ENCODE data around the gene SUN1.
"Not testable (repeated sequence)": the region's sequence is repeated elsewhere in the genome, so short reads cannot be mapped to it uniquely, and the experiment has no call there.

Gene SUN1

DNA sequence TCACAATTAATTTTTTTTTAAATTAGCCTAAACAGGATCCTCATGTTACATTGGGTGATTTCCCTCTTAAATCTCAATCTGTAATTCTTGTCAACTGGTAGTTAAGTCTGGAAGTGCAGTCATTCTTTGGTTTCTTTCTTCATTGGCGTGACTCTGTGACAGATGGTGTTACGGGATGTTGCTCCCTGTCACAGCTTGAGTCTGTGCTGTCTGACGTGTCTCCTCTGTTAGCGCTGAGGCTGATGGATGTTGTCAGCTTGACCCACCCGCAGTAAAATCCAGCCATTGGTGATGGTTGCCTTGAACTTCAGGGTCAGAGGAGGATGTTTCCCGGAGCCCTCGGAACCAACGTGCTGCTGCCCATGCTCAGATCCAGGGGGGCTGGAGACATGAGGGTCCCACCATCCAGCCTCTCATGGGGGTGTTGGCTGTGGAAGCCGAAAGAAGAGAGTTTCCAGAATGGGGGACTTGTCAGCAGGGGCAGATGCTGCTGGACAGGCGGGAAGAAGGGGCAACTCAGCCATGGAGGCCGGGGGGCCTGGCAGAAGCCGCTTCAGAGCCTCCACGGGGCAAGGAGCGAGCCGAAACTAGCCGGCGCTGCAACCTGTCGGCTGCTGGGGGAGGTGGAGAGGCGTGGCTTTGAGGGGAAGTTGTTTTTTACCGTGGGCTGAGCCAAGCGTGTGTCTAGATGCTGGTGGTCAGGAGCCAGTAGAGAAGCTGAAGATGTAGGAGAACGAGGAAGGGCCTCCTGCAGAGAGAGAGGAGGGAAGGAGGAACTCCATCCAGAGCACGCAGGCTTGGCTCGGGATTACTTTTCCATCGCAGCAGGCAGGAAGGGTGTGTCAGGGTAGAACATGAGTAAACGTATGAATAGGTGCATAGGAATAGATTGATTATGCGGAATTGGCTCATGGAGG, 3.5 kb downstream of the SUN1 start:
- DNase-seq, result no peak

DNA sequence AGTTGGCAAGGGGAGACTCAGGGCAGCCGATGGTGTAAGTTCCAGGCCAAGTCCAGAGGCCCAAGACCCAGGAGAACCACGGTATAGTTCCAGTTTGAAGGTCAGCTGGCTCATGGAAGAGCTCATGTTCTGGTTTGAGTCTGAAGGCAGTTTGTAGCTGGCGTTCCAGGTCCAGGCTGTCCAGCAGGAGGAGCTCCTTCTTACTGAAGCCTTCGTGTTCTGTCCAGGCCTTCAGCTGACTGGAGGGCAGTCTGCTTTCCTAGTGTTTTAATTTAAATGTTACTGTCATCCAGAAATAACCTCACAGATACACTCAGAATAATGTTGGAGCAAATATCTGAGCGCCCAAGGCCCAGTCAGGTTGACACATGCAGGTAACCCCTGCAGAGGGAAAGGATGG, 4.2 kb downstream of the SUN1 start:
- no peak for DNase-seq

DNA sequence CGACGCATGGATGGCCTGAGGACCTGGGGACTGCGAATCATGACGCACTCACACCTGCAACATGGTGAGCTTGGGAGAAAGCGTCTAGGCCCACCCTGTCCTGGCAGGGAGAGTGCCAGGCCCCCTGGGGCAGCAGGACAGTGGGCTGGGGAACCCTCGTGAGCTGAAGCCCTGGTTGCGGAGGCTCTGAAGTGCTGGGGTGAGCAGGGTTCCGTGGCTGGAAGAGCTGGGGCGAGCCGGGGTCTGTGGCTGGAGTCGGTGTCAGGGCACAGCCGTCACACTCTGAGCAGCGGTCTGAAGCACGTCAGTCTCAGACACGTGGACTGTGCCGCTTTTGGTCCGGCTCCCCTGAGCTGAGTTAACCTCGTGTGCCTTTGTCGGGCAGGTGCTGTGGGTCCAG, 4.7 kb downstream of the SUN1 start:
- no peak for DNase-seq

DNA sequence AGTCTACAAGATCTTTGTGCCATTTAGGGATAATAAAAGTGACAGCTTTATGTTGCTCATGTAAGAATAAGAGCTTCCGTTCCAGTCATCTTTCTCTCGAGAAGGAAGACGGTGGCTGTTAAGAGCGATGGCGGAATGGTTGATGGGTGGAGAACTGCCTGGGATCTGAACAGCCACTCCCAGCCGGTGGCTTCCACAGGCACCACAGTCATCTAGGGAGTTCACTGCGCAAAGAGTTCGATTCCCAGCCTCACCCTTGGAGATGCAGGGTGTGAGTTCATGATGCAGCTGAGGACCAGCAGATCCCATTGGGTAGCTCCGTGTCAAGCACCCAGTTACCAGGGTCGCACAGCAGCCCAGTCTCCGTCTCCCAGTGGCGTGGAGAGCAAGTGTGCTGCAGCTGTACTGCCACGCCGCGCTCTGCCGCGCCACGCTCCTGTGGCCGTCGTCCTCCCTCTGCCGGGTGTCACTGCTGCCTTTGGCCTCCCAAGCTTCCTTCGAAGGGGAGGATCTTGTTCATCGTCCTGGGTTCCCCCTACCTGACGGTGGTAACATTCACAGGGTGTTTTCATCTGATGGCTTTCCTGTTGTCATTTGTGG, 7.8 kb downstream of the SUN1 start:
- no peak for DNase-seq

DNA sequence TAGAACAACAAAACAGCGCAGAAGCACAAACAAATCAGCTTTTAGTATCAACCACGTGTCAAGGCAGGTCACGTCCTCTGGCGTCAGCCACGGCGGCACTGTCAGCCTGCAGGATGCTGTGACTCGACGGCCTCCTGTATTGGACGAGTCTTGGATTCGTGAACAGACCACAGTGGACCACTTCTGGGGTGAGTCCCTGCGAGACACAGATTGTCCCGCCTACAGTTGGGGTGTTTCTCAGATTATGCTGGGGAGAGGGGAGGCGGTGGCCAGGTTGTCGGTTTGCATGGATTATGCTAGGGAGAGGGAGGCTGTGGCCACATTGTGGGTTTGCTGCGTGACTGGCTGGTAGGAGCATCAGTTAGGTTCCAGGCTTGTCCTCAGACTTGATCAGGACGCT, 9.7 kb downstream of the SUN1 start:
- no peak for DNase-seq

DNA sequence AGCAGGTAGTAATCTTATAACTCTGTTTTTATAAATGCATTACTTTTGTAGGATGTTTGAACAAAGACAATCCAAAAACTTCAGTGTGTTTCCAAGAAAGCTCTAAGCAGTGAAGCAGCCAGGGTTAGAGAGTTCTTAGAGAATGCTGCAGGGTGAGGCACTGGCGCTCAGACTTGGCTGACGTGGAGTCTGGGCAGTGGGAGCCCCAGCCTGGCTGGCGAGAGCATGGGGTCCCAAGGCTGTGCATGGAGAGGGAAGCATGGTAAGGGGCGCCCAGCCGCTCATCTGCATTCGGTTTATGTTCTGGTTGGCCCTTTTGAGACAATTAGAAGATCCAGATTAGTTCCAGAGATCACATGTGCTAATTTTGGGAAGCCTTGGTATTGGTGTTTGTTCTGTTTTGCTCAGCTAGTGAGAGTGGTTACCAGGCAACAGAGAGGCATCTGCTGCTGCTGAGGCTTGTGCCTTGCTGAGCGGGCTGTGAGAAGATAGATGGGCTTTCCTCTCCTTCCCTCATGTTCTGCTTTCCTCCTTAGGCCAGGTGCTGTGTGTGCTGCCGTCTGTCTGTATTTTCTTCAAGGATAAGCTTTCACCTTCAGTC, 10.3 kb downstream of the SUN1 start:
- no peak for DNase-seq

DNA sequence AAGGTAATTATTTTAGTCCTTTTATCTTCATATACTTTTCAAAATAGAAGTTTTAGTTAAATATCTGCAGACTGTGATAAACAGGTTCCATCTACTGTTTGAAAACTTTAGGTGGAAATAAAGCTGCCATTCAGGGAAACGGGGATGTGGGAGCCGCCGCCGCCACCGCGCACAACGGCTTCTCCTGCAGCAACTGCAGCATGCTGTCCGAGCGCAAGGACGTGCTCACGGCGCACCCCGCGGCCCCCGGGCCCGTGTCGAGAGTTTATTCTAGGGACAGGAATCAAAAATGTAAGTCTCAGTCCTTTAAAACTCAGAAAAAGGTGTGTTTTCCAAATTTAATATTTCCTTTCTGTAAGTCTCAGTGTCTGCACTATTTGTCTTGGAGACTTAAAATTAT, 11.0 kb downstream of the SUN1 start:
- DNase-seq, result no peak

DNA sequence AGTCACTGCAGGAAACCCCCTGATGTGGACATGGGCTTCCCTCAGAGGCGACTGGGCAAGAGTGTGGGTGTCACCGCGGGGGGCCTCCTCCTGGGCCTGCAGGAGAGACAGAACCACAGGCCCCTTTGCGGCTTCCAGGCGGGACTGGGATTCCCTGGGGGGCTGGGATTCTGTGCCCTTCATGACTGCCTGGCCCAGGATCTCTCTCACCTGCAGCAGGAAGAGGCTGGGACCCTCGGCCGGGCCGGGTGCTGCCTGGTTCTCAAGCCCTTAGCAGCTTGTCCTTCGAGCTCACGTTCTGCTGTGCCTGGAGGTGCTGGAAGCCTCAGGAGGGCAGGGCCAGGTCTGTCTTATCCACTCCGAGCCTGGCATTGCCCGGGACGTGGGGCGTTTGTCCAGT, 11.8 kb downstream of the SUN1 start:
- no peak for DNase-seq

DNA sequence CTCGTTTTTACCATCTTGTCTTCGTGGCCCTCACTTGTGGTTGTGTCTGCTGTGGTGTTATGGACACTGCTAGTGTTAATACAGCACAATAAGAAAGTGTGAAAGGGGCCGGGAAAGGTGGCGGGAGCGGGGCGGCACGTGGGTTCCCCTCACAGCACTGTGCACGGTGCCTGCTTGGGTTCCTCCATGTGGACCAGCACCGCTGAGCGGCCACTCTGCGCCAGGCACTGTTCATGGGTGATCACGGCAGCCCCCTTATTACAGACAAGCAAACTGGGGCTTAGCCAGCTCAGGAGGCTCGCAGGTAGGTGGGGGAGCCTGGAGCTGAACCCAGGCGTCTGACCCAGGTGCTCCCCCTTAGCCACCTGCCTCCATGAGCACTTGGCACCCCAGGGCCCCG, 12.2 kb downstream of the SUN1 start:
- DNase-seq, result no peak

DNA sequence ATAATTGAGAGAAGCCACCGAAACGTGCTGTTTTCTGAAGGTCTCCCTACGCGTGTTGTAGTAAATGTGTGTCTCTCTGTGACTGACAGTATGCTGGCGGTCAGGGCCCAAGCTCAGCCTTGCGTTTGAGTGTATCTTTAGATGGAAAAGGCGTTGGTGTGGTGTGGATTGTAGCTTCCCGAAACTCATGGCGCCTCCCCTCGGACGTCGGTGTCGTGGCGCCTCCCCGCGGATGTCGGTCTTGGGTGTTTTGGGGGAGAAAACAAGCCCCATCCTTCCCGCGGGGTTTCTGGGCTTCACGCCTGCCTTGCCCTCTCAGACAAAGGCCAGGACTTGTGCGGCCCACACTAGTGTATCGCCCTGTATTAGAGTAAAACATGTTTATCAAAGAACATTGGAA, 12.8 kb downstream of the SUN1 start:
- DNase-seq, result no peak

DNA sequence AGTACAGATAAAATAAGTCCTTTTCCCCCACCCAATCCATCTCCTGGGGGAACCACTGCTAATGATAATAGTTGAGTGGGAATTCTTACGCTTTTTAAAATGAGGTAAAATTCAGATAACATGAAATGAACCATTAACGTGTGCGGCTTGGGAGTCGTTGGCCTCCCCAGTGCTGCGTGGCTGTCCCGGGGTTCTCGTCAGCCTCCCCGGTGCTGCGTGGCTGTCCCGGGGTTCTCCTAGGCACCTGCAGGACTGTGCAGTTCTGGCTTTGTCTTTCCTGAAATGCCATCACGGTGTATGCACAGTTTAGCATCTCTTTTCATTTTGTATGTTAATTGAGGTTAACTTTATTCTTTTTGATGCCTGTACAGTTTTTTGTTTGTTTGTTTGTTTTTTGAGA, 13.5 kb downstream of the SUN1 start:
- DNase-seq, result no peak

DNA sequence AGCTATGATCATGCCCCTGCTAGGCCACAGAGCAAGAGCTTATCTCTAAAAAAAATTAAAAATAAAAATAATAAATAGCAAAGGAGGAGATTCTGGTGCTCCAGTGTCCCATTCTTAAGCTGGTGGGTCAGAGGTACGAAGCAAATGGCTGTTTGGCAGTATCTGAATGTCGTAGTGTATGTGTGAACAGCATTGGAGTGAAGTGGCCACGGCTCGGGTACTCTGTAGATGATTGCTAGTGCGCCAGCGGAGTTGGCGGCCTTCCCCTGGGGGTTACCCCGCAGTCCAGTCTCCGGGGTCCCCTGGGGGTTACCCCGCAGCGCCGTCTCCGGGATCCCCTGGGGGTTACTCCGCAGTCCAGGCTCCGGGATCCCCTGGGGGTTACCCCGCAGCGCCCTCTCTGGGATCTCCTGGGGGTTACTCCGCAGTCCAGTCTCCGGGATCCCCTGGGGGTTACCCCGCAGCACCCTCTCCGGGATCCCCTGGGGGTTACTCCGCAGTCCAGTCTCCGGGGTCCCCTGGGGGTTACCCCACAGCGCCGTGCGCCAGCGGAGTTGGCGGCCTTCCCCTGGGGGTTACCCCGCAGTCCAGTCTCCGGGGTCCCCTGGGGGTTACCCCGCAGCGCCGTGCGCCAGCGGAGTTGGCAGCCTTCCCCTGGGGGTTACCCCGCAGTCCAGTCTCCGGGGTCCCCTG, 14.8 kb downstream of the SUN1 start:
- not testable (repeated sequence) for DNase-seq

DNA sequence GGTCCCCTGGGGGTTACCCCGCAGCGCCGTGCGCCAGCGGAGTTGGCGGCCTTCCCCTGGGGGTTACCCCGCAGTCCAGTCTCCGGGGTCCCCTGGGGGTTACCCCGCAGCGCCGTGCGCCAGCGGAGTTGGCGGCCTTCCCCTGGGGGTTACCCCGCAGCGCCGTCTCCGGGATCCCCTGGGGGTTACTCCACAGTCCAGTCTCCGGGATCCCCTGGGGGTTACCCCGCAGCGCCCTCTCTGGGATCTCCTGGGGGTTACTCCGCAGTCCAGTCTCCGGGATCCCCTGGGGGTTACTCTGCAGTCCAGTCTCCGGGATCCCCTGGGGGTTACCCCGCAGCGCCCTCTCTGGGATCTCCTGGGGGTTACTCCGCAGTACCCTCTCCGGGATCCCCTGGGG, 15.5 kb downstream of the SUN1 start:
- not testable (repeated sequence) for DNase-seq

DNA sequence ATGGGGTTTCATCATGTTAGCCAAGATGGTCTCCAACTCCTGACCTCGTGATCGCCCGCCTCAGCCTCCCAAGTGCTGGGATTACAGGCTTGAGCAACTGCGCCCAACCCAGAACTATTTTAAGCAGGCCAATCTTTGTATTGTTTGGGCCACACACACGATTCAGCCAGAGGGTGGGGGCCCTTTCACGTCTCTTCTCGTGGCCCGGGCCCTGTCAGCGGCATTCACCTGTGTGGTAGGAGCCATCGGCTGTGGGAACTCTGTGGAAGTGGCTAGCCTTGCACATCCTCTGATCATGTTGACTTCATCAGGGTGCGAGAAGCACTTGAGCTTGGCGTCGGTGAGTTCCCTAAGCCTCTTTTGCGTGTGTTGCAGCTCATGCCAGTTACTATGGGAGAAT, 16.9 kb downstream of the SUN1 start:
- DNase-seq, result no peak

DNA sequence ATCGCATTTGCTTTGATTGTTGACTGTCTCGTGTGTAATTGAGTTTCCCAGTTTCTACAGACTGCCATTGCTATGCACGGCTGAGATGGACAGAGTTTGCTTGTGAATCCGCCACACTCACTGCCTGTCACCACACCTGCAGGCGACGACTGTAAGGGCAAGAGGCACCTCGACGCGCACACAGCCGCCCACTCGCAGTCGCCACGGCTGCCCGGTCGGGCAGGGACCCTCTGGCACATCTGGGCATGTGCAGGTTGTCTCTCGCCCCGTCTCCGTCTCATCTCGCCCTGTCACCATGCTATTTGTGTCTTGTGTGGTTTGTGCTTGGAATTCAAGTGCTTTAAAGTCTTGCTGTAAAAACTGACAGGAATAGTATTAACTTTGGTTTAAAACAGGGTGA, 17.5 kb downstream of the SUN1 start:
- DNase-seq, result no peak

DNA sequence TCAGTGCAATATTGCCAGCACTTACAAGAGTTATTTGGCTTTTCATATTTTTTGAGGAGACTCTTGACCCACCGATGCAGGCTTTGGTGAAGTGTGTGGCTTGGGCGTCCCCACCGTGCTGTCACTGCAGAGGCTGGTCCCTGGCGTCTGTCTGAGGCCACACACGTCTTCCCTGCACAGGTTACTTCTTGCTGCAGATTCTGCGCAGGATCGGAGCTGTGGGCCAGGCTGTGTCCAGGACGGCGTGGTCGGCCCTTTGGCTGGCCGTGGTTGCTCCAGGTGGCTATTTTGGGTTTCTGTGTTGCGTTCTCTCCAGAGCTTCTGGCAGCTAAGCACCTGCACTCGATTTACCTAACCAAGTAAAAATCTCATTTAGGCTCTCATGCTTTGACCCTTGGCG, 18.9 kb downstream of the SUN1 start:
- DNase-seq, result no peak

DNA sequence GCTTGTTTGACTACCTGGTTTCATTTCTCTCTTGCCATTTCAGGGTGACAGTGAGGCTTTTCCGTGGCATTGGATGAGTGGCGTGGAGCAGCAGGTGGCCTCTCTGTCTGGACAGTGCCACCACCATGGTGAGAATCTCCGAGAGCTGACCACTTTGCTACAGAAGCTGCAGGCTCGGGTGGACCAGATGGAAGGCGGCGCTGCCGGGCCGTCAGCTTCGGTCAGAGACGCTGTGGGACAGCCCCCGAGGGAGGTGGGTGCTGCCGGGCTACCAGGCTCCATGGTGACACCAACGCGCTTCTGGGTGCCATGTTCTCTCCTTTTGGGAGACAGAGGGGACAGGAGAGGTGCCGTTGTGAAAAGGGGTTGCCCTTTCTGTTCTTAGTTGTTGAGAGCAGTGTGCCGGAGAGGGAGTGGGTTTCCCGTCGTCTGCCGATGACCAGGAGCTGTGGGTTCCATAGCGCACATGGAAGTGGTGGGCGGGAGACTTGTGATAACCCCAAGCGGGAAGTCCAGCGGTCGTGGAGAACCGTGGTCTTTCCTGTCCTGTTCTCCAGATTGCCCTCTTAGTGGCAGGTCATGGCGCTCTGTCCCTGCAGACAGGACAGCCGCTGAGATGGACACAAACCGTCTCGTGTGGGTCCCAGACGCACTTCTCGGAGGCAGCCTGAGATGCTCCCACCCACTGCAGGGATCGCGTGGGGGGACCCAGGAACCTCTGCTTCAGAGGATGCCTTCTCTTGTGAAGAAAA, 21.3 kb downstream of the SUN1 start:
- no peak for DNase-seq

DNA sequence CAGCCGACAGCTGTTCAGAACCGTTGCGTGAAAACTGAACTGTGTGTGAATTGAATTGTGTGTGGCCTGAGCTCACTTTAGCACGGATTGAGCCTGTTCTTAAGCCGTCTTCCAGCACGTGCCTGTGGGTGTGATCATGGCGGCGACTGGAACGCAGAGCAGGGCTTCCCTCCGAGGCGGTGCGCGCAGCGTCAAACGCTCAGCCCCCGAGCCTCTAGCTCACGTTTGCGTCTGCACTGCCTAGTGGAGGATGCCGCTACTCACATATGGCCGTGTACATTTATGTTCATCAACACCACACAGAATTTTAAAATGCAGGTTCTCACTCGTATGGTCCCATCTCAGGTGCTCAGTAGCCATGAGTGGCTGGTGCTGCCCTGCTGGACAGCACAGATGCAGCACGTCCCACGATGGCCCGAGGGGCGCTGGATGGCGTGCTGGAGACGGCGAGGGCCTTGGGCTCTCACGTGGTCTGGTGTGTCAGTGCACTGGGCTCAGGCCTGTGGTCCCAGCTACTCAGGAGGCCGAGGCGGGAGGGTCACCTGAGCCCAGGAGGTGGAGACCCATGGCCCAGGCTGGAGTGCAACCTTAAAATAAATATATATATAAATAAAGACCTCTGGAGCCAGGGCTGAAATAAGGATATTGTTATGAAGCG, 22.0 kb downstream of the SUN1 start:
- no peak for DNase-seq

DNA sequence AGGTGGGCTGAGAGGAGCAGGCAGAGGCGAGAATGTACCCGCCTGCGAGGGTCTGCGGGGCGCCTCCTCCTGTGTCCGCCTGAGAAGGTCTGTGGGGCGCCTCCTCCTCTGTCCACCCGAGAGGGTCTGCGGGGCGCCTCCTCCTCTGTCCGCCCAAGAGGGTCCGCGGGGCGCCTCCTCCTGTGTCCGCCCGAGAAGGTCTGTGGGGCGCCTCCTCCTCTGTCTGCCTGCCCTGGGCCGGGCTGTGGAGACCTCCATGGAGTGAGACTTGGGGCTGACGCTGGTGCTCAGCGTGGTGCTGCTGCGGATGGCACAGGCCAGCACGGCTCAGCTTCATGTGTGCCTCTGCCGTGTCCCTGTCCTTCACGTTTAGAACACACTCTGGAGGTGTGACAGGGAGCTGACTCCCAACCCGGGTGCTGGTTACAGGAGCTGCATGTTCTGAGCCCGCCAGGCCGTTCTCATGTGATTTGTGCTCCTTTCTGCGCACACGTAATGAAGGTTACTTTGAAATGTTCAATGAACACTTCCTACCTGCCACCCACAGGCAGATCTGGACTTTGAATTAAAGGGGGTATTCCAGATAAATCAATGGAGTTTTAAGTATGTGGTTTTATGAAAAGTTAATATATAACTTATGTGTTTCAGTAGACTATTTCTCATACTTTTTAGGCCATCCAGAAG, 23.6 kb downstream of the SUN1 start:
- no peak for DNase-seq

DNA sequence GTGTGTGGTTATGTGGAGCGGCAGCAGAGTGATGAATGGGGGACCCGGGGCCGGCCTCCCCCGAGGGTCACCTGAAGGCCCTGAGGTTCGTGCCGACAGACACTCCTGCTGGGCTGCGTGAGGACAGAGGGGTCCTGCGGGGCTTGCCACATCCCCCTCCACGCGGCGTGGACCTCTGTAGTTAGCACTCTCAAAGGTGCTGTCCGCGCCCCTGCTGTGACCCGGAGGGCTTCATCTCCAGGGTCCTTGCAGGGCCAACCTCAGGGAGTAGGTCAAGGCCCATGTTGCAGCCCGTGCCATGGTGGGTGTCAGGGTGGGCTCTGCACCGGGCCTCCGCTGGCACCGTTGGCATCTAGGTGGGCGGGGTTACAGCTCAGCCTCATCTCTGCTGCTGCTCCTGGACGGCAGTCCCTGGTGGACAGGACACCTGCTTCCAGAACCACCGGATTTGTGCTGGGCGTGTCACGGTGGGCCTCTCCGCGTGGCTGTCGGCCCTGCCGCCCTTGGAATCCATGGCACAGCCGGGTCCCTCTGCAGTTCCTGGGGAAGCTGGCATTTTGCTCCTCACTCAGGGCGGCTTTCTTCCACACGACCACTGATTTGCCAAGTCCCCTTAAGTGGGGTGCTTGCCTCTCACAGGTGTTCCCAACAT, 24.3 kb downstream of the SUN1 start:
- DNase-seq, result no peak

DNA sequence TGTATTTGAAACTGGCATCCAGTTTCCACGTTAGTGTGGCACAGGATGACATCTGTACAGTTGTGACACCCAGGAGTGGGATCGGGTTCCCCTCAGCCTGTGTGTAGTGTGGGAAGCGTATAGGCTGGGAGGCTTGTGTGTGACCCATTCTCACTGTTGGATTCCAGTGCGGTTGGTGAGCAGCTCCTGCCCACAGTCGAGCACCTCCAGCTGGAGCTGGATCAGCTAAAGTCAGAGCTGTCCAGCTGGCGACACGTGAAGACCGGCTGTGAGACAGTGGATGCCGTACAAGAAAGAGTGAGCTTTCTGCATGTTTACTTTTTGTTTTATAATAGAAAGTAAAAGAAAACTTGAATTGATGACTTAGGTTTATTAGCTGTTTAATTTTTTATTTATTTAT, 25.4 kb downstream of the SUN1 start:
- no peak for DNase-seq
